OCI-LY1 (cell line): Measurements from ENCODE around the gene RASSF9.

Experiments
- H2AFZ ChIP-seq: fragments of 200-600 bp; sonication (generic), shearing (Covaris generic); 2 replicates; pipeline ENCODE4 v1.6.0; 2014; ENCODE audit warnings: antibody characterized with exemption, mild to moderate bottlenecking, low read length
- H3F3A ChIP-seq: fragments of 200-600 bp; sonication (generic), shearing (Covaris generic); 2 replicates; pipeline ENCODE4 v1.6.0; 2014; ENCODE audit warnings: mild to moderate bottlenecking, antibody characterized with exemption, low read length, moderate library complexity; ENCODE audit not compliant: insufficient read depth
- H3K27ac ChIP-seq: fragments of 200-600 bp; sonication (generic); 2 replicates; pipeline ENCODE4 v1.5.1; 2014; ENCODE audit warnings: low read length, mixed run types, mild to moderate bottlenecking, low read depth; ENCODE audit not compliant: poor library complexity, severe bottlenecking
- H3K27me3 ChIP-seq: fragments of 200-600 bp; sonication (generic); 2 replicates; pipeline ENCODE4 v1.6.0; 2014; ENCODE audit warnings: antibody characterized with exemption, mild to moderate bottlenecking, low read length, moderate library complexity; ENCODE audit not compliant: insufficient read depth
- H3K36me3 ChIP-seq: fragments of 200-600 bp; sonication (generic); 2 replicates; pipeline ENCODE4 v1.6.1; 2014; ENCODE audit warnings: mild to moderate bottlenecking, antibody characterized with exemption, low read length, moderate library complexity, mixed read lengths; ENCODE audit not compliant: insufficient read depth
- H3K4me1 ChIP-seq: fragments of 200-600 bp; sonication (generic); 2 replicates; pipeline ENCODE4 v1.5.1; 2014; ENCODE audit warnings: mild to moderate bottlenecking, low read length, moderate library complexity; ENCODE audit not compliant: insufficient read depth, severe bottlenecking
- H3K4me2 ChIP-seq: fragments of 200-600 bp; sonication (generic), shearing (Covaris generic); 2 replicates; pipeline ENCODE4 v1.6.1; 2014; ENCODE audit warnings: low read length
- H3K4me3 ChIP-seq: fragments of 200-600 bp; sonication (generic); 2 replicates; pipeline ENCODE4 v1.5.1; 2014; ENCODE audit warnings: low read length, low read depth, mild to moderate bottlenecking, mixed read lengths; ENCODE audit not compliant: poor library complexity, severe bottlenecking
- H3K79me2 ChIP-seq: fragments of 200-600 bp; shearing (Covaris generic); 2 replicates; pipeline ENCODE4 v1.6.1; 2016; ENCODE audit warnings: mixed run types, low read length, mixed read lengths; ENCODE audit not compliant: insufficient read depth
- H3K9ac ChIP-seq: fragments of 200-600 bp; sonication (generic), shearing (Covaris generic); 2 replicates; pipeline ENCODE4 v1.6.1; 2014; ENCODE audit warnings: mild to moderate bottlenecking, low read length, mixed read lengths
- H3K9me2 ChIP-seq: fragments of 200-600 bp; sonication (generic), shearing (Covaris generic); 2 replicates; pipeline ENCODE4 v1.6.1; 2014; ENCODE audit warnings: low read depth, mild to moderate bottlenecking, low read length, mixed read lengths
- H3K9me3 ChIP-seq: fragments of 200-600 bp; shearing (Covaris generic); 2 replicates; pipeline ENCODE4 v1.6.1; 2014; ENCODE audit warnings: low read length, mixed read lengths
- H4K20me1 ChIP-seq: fragments of 200-600 bp; sonication (generic), shearing (Covaris generic); 2 replicates; pipeline ENCODE4 v1.6.0; 2016; ENCODE audit warnings: mild to moderate bottlenecking, low read length; ENCODE audit not compliant: insufficient read depth
- EZH2 ChIP-seq: fragments of 200-600 bp; sonication (generic), shearing (Covaris generic); IDR thresholded peaks from 2 replicates; pipeline ENCODE4 v1.8.0; 2017; ENCODE audit warnings: borderline replicate concordance, mixed run types, mild to moderate bottlenecking, antibody characterized with exemption, low read length, moderate library complexity, mixed read lengths
- TF ChIP-seq, protein P1 (sequence below): fragments of 200-600 bp; sonication (generic), shearing (Covaris generic); IDR thresholded peaks from 2 replicates; pipeline ENCODE4 v1.5.1; 2017; ENCODE audit warnings: mild to moderate bottlenecking, antibody characterized with exemption, low read length, moderate library complexity, mixed read lengths

Gene RASSF9

DNA sequence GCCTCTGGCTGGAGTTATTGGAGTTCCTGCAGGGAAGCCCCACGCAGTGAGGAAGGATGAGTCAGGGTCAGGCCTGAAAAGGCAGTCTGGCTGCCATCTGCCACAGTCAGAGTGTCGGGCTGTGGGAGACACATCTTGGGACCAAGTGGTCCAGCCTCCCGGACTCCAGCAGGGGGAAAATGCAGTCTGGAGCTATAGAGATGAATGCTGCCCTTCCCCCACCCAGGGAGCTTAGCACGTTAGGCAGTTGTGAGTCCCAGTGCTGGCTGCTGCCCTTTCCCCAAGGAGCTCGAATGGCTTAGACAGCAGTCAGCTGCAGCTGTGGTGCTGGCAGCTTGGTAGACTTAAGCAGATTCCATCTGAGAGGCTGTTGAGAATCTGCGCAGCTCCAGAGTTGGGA, 29.7 kb upstream of the RASSF9 start:
- no peak overlapping the region for H3K27ac ChIP-seq
- H3F3A ChIP-seq = no peaks in the 10 kb centered on the region
- TF ChIP-seq, protein P1, sequence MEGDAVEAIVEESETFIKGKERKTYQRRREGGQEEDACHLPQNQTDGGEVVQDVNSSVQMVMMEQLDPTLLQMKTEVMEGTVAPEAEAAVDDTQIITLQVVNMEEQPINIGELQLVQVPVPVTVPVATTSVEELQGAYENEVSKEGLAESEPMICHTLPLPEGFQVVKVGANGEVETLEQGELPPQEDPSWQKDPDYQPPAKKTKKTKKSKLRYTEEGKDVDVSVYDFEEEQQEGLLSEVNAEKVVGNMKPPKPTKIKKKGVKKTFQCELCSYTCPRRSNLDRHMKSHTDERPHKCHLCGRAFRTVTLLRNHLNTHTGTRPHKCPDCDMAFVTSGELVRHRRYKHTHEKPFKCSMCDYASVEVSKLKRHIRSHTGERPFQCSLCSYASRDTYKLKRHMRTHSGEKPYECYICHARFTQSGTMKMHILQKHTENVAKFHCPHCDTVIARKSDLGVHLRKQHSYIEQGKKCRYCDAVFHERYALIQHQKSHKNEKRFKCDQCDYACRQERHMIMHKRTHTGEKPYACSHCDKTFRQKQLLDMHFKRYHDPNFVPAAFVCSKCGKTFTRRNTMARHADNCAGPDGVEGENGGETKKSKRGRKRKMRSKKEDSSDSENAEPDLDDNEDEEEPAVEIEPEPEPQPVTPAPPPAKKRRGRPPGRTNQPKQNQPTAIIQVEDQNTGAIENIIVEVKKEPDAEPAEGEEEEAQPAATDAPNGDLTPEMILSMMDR = no peak
- TF ChIP-seq EZH2 = no peak
- no peaks in the 10 kb centered on the region for H3K9me2 ChIP-seq
- no peak overlapping the region for H3K9ac ChIP-seq
- H2AFZ ChIP-seq = no peak overlapping the region
- H3K4me2 ChIP-seq = no peak overlapping the region
- H3K36me3 ChIP-seq = no peaks in the 10 kb centered on the region
- H3K27me3 ChIP-seq = no peaks in the 10 kb centered on the region
- H4K20me1 ChIP-seq = no peaks in the 10 kb centered on the region
- no peaks in the 10 kb centered on the region for H3K9me3 ChIP-seq
- no peaks in the 10 kb centered on the region for H3K4me1 ChIP-seq
- no peaks in the 10 kb centered on the region for H3K79me2 ChIP-seq
- H3K4me3 ChIP-seq = no peak overlapping the region

DNA sequence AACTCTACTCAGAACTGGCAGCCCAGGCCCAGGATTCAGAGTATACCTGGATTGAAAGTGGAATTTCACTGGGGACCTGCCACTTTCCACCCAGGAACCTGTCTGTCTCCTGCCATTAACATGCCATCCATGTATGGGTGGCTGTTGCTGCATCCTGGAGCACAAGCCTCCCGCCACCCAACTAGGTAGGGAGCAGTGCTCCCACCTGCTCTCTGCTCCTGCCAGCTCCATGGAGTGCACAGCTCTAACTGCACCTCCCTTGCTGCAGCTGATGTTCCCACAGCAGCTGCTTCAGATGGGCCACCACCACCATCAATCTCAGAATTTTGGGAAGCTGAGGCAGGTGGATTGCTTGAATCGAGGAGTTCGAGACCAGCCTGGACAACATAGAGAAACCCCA, 20.8 kb upstream of the RASSF9 start:
- H3K27me3 ChIP-seq = no peaks in the 10 kb centered on the region
- H3K4me3 ChIP-seq = no peak overlapping the region
- no peaks in the 10 kb centered on the region for H3K4me1 ChIP-seq
- H3K79me2 ChIP-seq = no peaks in the 10 kb centered on the region
- no peaks in the 10 kb centered on the region for H4K20me1 ChIP-seq
- no peaks in the 10 kb centered on the region for H3F3A ChIP-seq
- H3K27ac ChIP-seq = no peak overlapping the region
- no peaks in the 10 kb centered on the region for H3K36me3 ChIP-seq
- H3K9ac ChIP-seq = no peak overlapping the region
- no peaks in the 10 kb centered on the region for H3K9me3 ChIP-seq
- no peaks in the 10 kb centered on the region for H3K9me2 ChIP-seq
- H3K4me2 ChIP-seq = no peak overlapping the region
- H2AFZ ChIP-seq = no peak overlapping the region
- TF ChIP-seq EZH2 = no peak
- TF ChIP-seq, protein P1 = no peak

GRCh38 chr12:85855305-85855704, 19.1 kb upstream of the RASSF9 start:
- H3K27me3 ChIP-seq = no peaks in the 10 kb centered on the region
- H3K9me3 ChIP-seq = no peaks in the 10 kb centered on the region
- no peaks in the 10 kb centered on the region for H4K20me1 ChIP-seq
- H3K4me2 ChIP-seq = no peak overlapping the region
- no peak overlapping the region for H3K4me3 ChIP-seq
- no peak overlapping the region for H3K9ac ChIP-seq
- no peak overlapping the region for H2AFZ ChIP-seq
- no peaks in the 10 kb centered on the region for H3K4me1 ChIP-seq
- TF ChIP-seq, protein P1 = no peak
- no peak for TF ChIP-seq EZH2
- no peak overlapping the region for H3K27ac ChIP-seq
- H3F3A ChIP-seq = no peaks in the 10 kb centered on the region
- no peaks in the 10 kb centered on the region for H3K9me2 ChIP-seq
- H3K36me3 ChIP-seq = no peaks in the 10 kb centered on the region
- H3K79me2 ChIP-seq = no peaks in the 10 kb centered on the region
